ENCODE results near the gene PKHD1. TPM values are rescaled to one million over a fixed set of nuclear protein-coding genes. Genes with fewer than 3 reads are reported as not detected.

The PKHD1 gene
- polyA plus RNA-seq, 2 donors, result under 0.01 to 0.01 TPM

- WGBS, 2 donors, result 23 to 26% methylated on average over 1 of the region's 1 CpG
- Histone ChIP-seq H3K27ac (ENCODE audit: low read depth in 2 of 2, low read length in 1 of 2) (no peak overlapping the region), H3K4me3 (ENCODE audit: low read depth in 1 of 2, low read length in 2 of 2) (no peak overlapping the region), H3K9me3 (ENCODE audit: control insufficient read depth in 2 of 2, insufficient read depth in 1 of 2, low read depth in 1 of 2, low read length in 1 of 2) (no peaks in the 10 kb centered on the region), H3K27me3 (ENCODE audit: control insufficient read depth in 1 of 2, insufficient read depth in 2 of 2, low read length in 2 of 2) (no peaks in the 10 kb centered on the region), H3K36me3 (ENCODE audit: control insufficient read depth in 2 of 2, insufficient read depth in 2 of 2, low read length in 1 of 2) (no peaks in the 10 kb centered on the region), H3K4me1 (ENCODE audit: control insufficient read depth in 2 of 2, insufficient read depth in 2 of 2, low read length in 1 of 2) (peaks cover 0 to 2% of the 10 kb centered on the region in 2 donors)
These were observed 273.5 kb downstream of the PKHD1 start for GRCh38 chr6:51813904-51814303.

- Histone ChIP-seq H3K4me3 (ENCODE audit: low read depth in 1 of 2, low read length in 2 of 2) (no peak overlapping the region), H3K36me3 (ENCODE audit: control insufficient read depth in 2 of 2, insufficient read depth in 2 of 2, low read length in 1 of 2) (no peaks in the 10 kb centered on the region), H3K27ac (ENCODE audit: low read depth in 2 of 2, low read length in 1 of 2) (no peak overlapping the region), H3K27me3 (ENCODE audit: control insufficient read depth in 1 of 2, insufficient read depth in 2 of 2, low read length in 2 of 2) (no peaks in the 10 kb centered on the region), H3K9me3 (ENCODE audit: control insufficient read depth in 2 of 2, insufficient read depth in 1 of 2, low read depth in 1 of 2, low read length in 1 of 2) (no peaks in the 10 kb centered on the region), H3K4me1 (ENCODE audit: control insufficient read depth in 2 of 2, insufficient read depth in 2 of 2, low read length in 1 of 2) (peaks cover 0 to 2% of the 10 kb centered on the region in 2 donors)
- WGBS, 2 donors, result 59 to 84% methylated on average over 1 of the region's 1 CpG
These were observed 275.2 kb downstream of the PKHD1 start for GRCh38 chr6:51812231-51812630.

GRCh38 chr6:51805517-51805916, 281.9 kb downstream of the PKHD1 start:
- H3K27ac ChIP-seq (ENCODE audit: low read depth in 2 of 2, low read length in 1 of 2), result no peak overlapping the region
- H3K9me3 ChIP-seq (ENCODE audit: control insufficient read depth in 2 of 2, insufficient read depth in 1 of 2, low read depth in 1 of 2, low read length in 1 of 2), result no peaks in the 10 kb centered on the region
- no peaks in the 10 kb centered on the region for H3K27me3 ChIP-seq (ENCODE audit: control insufficient read depth in 1 of 2, insufficient read depth in 2 of 2, low read length in 2 of 2)
- no peaks in the 10 kb centered on the region for H3K4me1 ChIP-seq (ENCODE audit: control insufficient read depth in 2 of 2, insufficient read depth in 2 of 2, low read length in 1 of 2)
- no peaks in the 10 kb centered on the region for H3K36me3 ChIP-seq (ENCODE audit: control insufficient read depth in 2 of 2, insufficient read depth in 2 of 2, low read length in 1 of 2)
- no peak overlapping the region for H3K4me3 ChIP-seq (ENCODE audit: low read depth in 1 of 2, low read length in 2 of 2)
- WGBS, 2 donors, result 64 to 67% methylated on average over 1 of the region's 1 CpG

- H3K36me3 ChIP-seq (ENCODE audit: control insufficient read depth in 2 of 2, insufficient read depth in 2 of 2, low read length in 1 of 2), result no peaks in the 10 kb centered on the region
- no peaks in the 10 kb centered on the region for H3K4me1 ChIP-seq (ENCODE audit: control insufficient read depth in 2 of 2, insufficient read depth in 2 of 2, low read length in 1 of 2)
- no peak overlapping the region for H3K4me3 ChIP-seq (ENCODE audit: low read depth in 1 of 2, low read length in 2 of 2)
- no peaks in the 10 kb centered on the region for H3K27me3 ChIP-seq (ENCODE audit: control insufficient read depth in 1 of 2, insufficient read depth in 2 of 2, low read length in 2 of 2)
- H3K9me3 ChIP-seq (ENCODE audit: control insufficient read depth in 2 of 2, insufficient read depth in 1 of 2, low read depth in 1 of 2, low read length in 1 of 2), result no peaks in the 10 kb centered on the region
- no peak overlapping the region for H3K27ac ChIP-seq (ENCODE audit: low read depth in 2 of 2, low read length in 1 of 2)
These were observed 286.8 kb downstream of the PKHD1 start for GRCh38 chr6:51800603-51801002.

GRCh38 chr6:51793393-51793792, 294.0 kb downstream of the PKHD1 start:
- Histone ChIP-seq H3K4me3 (ENCODE audit: low read depth in 1 of 2, low read length in 2 of 2) (no peak overlapping the region), H3K27me3 (ENCODE audit: control insufficient read depth in 1 of 2, insufficient read depth in 2 of 2, low read length in 2 of 2) (no peaks in the 10 kb centered on the region), H3K27ac (ENCODE audit: low read depth in 2 of 2, low read length in 1 of 2) (no peak overlapping the region), H3K4me1 (ENCODE audit: control insufficient read depth in 2 of 2, insufficient read depth in 2 of 2, low read length in 1 of 2) (no peaks in the 10 kb centered on the region), H3K36me3 (ENCODE audit: control insufficient read depth in 2 of 2, insufficient read depth in 2 of 2, low read length in 1 of 2) (no peaks in the 10 kb centered on the region), H3K9me3 (ENCODE audit: control insufficient read depth in 2 of 2, insufficient read depth in 1 of 2, low read depth in 1 of 2, low read length in 1 of 2) (no peaks in the 10 kb centered on the region)
- WGBS, 2 donors, result 92 to 94% methylated on average over 3 of the region's 3 CpGs

- no peak overlapping the region for H3K27ac ChIP-seq (ENCODE audit: low read depth in 2 of 2, low read length in 1 of 2)
- 58% methylated on average over 1 of the region's 1 CpG for WGBS, 2 donors
- H3K36me3 ChIP-seq (ENCODE audit: control insufficient read depth in 2 of 2, insufficient read depth in 2 of 2, low read length in 1 of 2), result no peaks in the 10 kb centered on the region
- H3K9me3 ChIP-seq (ENCODE audit: control insufficient read depth in 2 of 2, insufficient read depth in 1 of 2, low read depth in 1 of 2, low read length in 1 of 2), result no peaks in the 10 kb centered on the region
- H3K4me3 ChIP-seq (ENCODE audit: low read depth in 1 of 2, low read length in 2 of 2), result no peak overlapping the region
- H3K27me3 ChIP-seq (ENCODE audit: control insufficient read depth in 1 of 2, insufficient read depth in 2 of 2, low read length in 2 of 2), result no peaks in the 10 kb centered on the region
- H3K4me1 ChIP-seq (ENCODE audit: control insufficient read depth in 2 of 2, insufficient read depth in 2 of 2, low read length in 1 of 2), result no peaks in the 10 kb centered on the region
These were observed 295.0 kb downstream of the PKHD1 start for GRCh38 chr6:51792273-51793030.

GRCh38 chr6:51790946-51791345, 296.5 kb downstream of the PKHD1 start:
- Histone ChIP-seq H3K27ac (ENCODE audit: low read depth in 2 of 2, low read length in 1 of 2) (no peak overlapping the region), H3K4me3 (ENCODE audit: low read depth in 1 of 2, low read length in 2 of 2) (no peak overlapping the region), H3K27me3 (ENCODE audit: control insufficient read depth in 1 of 2, insufficient read depth in 2 of 2, low read length in 2 of 2) (no peaks in the 10 kb centered on the region), H3K4me1 (ENCODE audit: control insufficient read depth in 2 of 2, insufficient read depth in 2 of 2, low read length in 1 of 2) (no peaks in the 10 kb centered on the region), H3K9me3 (ENCODE audit: control insufficient read depth in 2 of 2, insufficient read depth in 1 of 2, low read depth in 1 of 2, low read length in 1 of 2) (no peaks in the 10 kb centered on the region), H3K36me3 (ENCODE audit: control insufficient read depth in 2 of 2, insufficient read depth in 2 of 2, low read length in 1 of 2) (no peaks in the 10 kb centered on the region)
- WGBS, 2 donors, result 83 to 91% methylated on average over 5 of the region's 5 CpGs

GRCh38 chr6:51788121-51788520, 299.3 kb downstream of the PKHD1 start:
- 68 to 70% methylated on average over 1 of the region's 1 CpG for WGBS, 2 donors

GRCh38 chr6:51778666-51779065, 308.7 kb downstream of the PKHD1 start:
- Histone ChIP-seq H3K4me3 (ENCODE audit: low read depth in 1 of 2, low read length in 2 of 2) (no peak overlapping the region), H3K4me1 (ENCODE audit: control insufficient read depth in 2 of 2, insufficient read depth in 2 of 2, low read length in 1 of 2) (no peaks in the 10 kb centered on the region), H3K27me3 (ENCODE audit: control insufficient read depth in 1 of 2, insufficient read depth in 2 of 2, low read length in 2 of 2) (no peaks in the 10 kb centered on the region), H3K36me3 (ENCODE audit: control insufficient read depth in 2 of 2, insufficient read depth in 2 of 2, low read length in 1 of 2) (no peaks in the 10 kb centered on the region), H3K9me3 (ENCODE audit: control insufficient read depth in 2 of 2, insufficient read depth in 1 of 2, low read depth in 1 of 2, low read length in 1 of 2) (no peaks in the 10 kb centered on the region), H3K27ac (ENCODE audit: low read depth in 2 of 2, low read length in 1 of 2) (no peak overlapping the region)
- WGBS, 2 donors, result 39 to 45% methylated on average over 2 of the region's 2 CpGs

More at GRCh38 chr6:51788121-51788520, 299.3 kb downstream of the PKHD1 start:
- Histone ChIP-seq H3K4me1 (ENCODE audit: control insufficient read depth in 2 of 2, insufficient read depth in 2 of 2, low read length in 1 of 2) (no peaks in the 10 kb centered on the region), H3K4me3 (ENCODE audit: low read depth in 1 of 2, low read length in 2 of 2) (no peak overlapping the region), H3K9me3 (ENCODE audit: control insufficient read depth in 2 of 2, insufficient read depth in 1 of 2, low read depth in 1 of 2, low read length in 1 of 2) (no peaks in the 10 kb centered on the region), H3K27me3 (ENCODE audit: control insufficient read depth in 1 of 2, insufficient read depth in 2 of 2, low read length in 2 of 2) (no peaks in the 10 kb centered on the region), H3K27ac (ENCODE audit: low read depth in 2 of 2, low read length in 1 of 2) (no peak overlapping the region), H3K36me3 (ENCODE audit: control insufficient read depth in 2 of 2, insufficient read depth in 2 of 2, low read length in 1 of 2) (no peaks in the 10 kb centered on the region)

GRCh38 chr6:51777618-51778017, 309.8 kb downstream of the PKHD1 start:
- Histone ChIP-seq H3K4me3 (ENCODE audit: low read depth in 1 of 2, low read length in 2 of 2) (no peak overlapping the region), H3K9me3 (ENCODE audit: control insufficient read depth in 2 of 2, insufficient read depth in 1 of 2, low read depth in 1 of 2, low read length in 1 of 2) (no peaks in the 10 kb centered on the region), H3K27me3 (ENCODE audit: control insufficient read depth in 1 of 2, insufficient read depth in 2 of 2, low read length in 2 of 2) (no peaks in the 10 kb centered on the region), H3K27ac (ENCODE audit: low read depth in 2 of 2, low read length in 1 of 2) (no peak overlapping the region), H3K36me3 (ENCODE audit: control insufficient read depth in 2 of 2, insufficient read depth in 2 of 2, low read length in 1 of 2) (no peaks in the 10 kb centered on the region), H3K4me1 (ENCODE audit: control insufficient read depth in 2 of 2, insufficient read depth in 2 of 2, low read length in 1 of 2) (no peaks in the 10 kb centered on the region)
- 76 to 79% methylated on average over 5 of the region's 5 CpGs for WGBS, 2 donors
